ENCODE results near the gene RMI2. TPM values are rescaled to one million over a fixed set of nuclear protein-coding genes. Genes with fewer than 3 reads are reported as not detected.

RMI2 gene
- total and polyA plus RNA-seq, 2 of the 8 experiments (the other 6 are each of a cell fraction or from before 2014, with no cell fraction given), result 58.2 to 96.0 TPM

DNA sequence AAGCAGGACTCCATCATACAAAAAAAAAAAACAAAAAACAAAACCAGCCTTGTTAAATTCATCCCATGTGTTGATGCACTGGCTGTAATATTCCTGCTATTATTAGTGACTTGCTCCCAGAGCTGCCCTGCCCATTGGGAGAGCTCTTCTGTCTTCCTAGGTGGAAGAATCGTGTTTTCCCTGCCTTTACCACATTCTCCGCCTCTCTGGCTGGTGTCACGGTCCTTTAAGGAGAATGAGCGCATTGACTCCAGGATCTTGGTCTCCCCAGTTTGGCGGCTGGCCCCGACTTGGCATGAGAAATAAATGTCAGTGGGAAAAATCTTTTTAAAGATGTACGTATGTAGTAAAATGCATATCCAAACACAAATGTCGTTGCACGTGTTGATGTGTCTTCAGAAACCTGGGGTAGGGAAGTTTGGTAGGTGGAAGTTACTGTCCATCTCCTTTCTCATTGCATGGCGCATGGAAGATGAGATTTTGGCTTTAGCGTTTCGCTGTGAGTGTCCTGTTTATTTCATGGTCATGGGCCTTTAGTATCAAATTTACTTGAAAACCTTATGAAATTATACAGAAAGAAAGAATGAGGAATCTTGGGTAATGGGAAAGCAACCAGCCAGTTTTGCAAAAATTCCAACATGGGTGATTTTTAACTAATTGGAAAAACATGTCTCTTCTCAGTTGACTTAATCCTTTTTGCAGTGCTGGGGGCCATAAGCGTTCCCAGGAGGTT, 15.5 kb downstream of the RMI2 start:
- H4K91ac ChIP-seq (replicated peaks; ENCODE audit: insufficient read length, low read length), result no peak overlapping the region
- H2BK12ac ChIP-seq (ENCODE audit: low read depth, low read length), result no peak overlapping the region; the same call in 1 of the 2 replicates
- H2BK5ac ChIP-seq (ENCODE audit: low read depth, low read length), result no peak overlapping the region
- peaks cover 0 to 2% (median 1%) of the 10 kb centered on the region in 4 experiments; a peak in 3 of 7 replicates for H3K4me1 ChIP-seq (replicated peaks in 1 of 4; ENCODE audit: control insufficient read depth in 3 of 4, insufficient read depth in 4 of 4, low read length in 3 of 4)
- no peak overlapping the region for H2BK20ac ChIP-seq (ENCODE audit: low read length)
- H4K8ac ChIP-seq (ENCODE audit: extremely low read depth, insufficient read depth, low read length), result no peak overlapping the region
- H3K9me3 ChIP-seq (ENCODE audit: insufficient read depth in 2 of 2, low read depth in 1 of 2, low read length in 1 of 2), result no peaks in the 10 kb centered on the region
- H3K23ac ChIP-seq (ENCODE audit: insufficient read length), result no peak overlapping the region
- H2AFZ ChIP-seq (ENCODE audit: low read length), result no peak overlapping the region
- no peaks in the 10 kb centered on the region for H3K36me3 ChIP-seq (ENCODE audit: control insufficient read depth in 2 of 4, insufficient read depth in 4 of 4, low read length in 3 of 4)
- H2BK15ac ChIP-seq (ENCODE audit: low read length), result no peak overlapping the region
- POLR2A ChIA-PET (ENCODE audit: partially characterized antibody), result interaction anchor here (0.7 to 3.7 kb wide), 5 partner anchors 13 to 110 kb away, joined by 3 to 27 read pairs (median 7); partner anchors contain the start of gene SOCS1
- H3K23me2 ChIP-seq (ENCODE audit: low read depth, low read length), result no peaks in the 10 kb centered on the region
- 95% methylated on average over 13 of the region's 13 CpGs; no CpG with 5 or more reads in 1 of the 2 experiments for WGBS, 2 experiments (ENCODE audit: extremely low coverage in 1 of 2, insufficient coverage in 1 of 2, insufficient read length in 1 of 2, insufficient replicate concordance in 2 of 2, low coverage in 1 of 2, low lambda C conversion rate in 2 of 2, missing lambda C conversion rate in 1 of 2)
- H4K20me1 ChIP-seq (replicated peaks in 1 of 2; ENCODE audit: control insufficient read depth in 1 of 2, insufficient read depth in 2 of 2, low read length in 2 of 2), result no peaks in the 10 kb centered on the region
- H3K14ac ChIP-seq (ENCODE audit: insufficient read length), result no peak overlapping the region
- H3K4me3 ChIP-seq (ENCODE audit: extremely low read depth in 1 of 4, insufficient read depth in 2 of 4, low read depth in 3 of 4, low read length in 4 of 4), result no peak overlapping the region
- no peak overlapping the region for H3K56ac ChIP-seq (replicated peaks; ENCODE audit: insufficient read length, low read depth, low read length)
- no peak overlapping the region for H3K4me2 ChIP-seq (ENCODE audit: insufficient read depth in 1 of 2, low read depth in 2 of 2, low read length in 2 of 2)
- no peak overlapping the region for H3K9ac ChIP-seq (replicated peaks in 1 of 4; ENCODE audit: extremely low read depth in 1 of 4, low read depth in 3 of 4, low read length in 3 of 4)
- H2BK120ac ChIP-seq (replicated peaks; ENCODE audit: low read depth, low read length), result no peak overlapping the region
- H4K5ac ChIP-seq (ENCODE audit: insufficient read length, low read depth, low read length), result no peak overlapping the region
- no peak for TF ChIP-seq BACH1 (IDR thresholded peaks at IDR 0.05; ENCODE audit: low read length)
- no peaks in the 10 kb centered on the region for H3K27me3 ChIP-seq (replicated peaks in 1 of 4; ENCODE audit: control insufficient read depth in 3 of 4, extremely low read depth in 1 of 4, insufficient read depth in 3 of 4, low read length in 3 of 4)
- FAIRE-seq, result no peak
- no peak overlapping the region for H3K4ac ChIP-seq (replicated peaks; ENCODE audit: insufficient read length, low read depth, low read length)
- CTCF ChIA-PET (ENCODE audit: partially characterized antibody), result interaction anchor here (2.0 to 6.2 kb wide), 3 partner anchors 12 to 104 kb away, joined by 5 to 56 read pairs (median 36); partner anchors contain the start of gene SOCS1
- 0 out of 2 replicates have a peak overlapping the region, but pooled peaks have one; percentile 4 for H2AK5ac ChIP-seq (ENCODE audit: low read depth, low read length)
- no peak overlapping the region for H3K27ac ChIP-seq (ENCODE audit: low read depth, low read length)
- no peak for DNase-seq (ENCODE audit: low read depth in 1 of 2, low spot score in 2 of 2)
- H3K79me2 ChIP-seq (ENCODE audit: control insufficient read depth in 1 of 2, insufficient read depth in 2 of 2, low read length in 2 of 2), result no peaks in the 10 kb centered on the region
- H3K18ac ChIP-seq (ENCODE audit: extremely low read depth, low read length), result no peak overlapping the region
- H3K79me1 ChIP-seq (ENCODE audit: low read depth, low read length), result no peaks in the 10 kb centered on the region
